ENCODE data around the gene TGFBR3L. TPM values are rescaled to one million over a fixed set of nuclear protein-coding genes. Genes with fewer than 3 reads are reported as not detected.
"Not testable (repeated sequence)": the region's sequence is repeated elsewhere in the genome, so short reads cannot be mapped to it uniquely, and the experiment has no call there.

TGFBR3L gene
- total RNA-seq, 1 donor from 2014 or later: 4.6 TPM

- intact Hi-C loops (cut with micrococcal nuclease): loop anchor here (1.0 kb wide), 1 partner anchor 13 kb away; the partner anchor contains the start of gene MAP2K7
Observed at GRCh38 chr19:7916103-7916954, 1.7 kb downstream of the TGFBR3L start.

- intact Hi-C loops (cut with micrococcal nuclease): loop anchor here (1.0 kb wide), 1 partner anchor 14 kb away; the partner anchor contains the start of gene MAP2K7
Observed at GRCh38 chr19:7916955-7917266, 2.3 kb downstream of the TGFBR3L start.

- intact Hi-C loops (cut with micrococcal nuclease): no loop called here
Observed at GRCh38 chr19:7917267-7918061, 2.8 kb downstream of the TGFBR3L start.

DNA sequence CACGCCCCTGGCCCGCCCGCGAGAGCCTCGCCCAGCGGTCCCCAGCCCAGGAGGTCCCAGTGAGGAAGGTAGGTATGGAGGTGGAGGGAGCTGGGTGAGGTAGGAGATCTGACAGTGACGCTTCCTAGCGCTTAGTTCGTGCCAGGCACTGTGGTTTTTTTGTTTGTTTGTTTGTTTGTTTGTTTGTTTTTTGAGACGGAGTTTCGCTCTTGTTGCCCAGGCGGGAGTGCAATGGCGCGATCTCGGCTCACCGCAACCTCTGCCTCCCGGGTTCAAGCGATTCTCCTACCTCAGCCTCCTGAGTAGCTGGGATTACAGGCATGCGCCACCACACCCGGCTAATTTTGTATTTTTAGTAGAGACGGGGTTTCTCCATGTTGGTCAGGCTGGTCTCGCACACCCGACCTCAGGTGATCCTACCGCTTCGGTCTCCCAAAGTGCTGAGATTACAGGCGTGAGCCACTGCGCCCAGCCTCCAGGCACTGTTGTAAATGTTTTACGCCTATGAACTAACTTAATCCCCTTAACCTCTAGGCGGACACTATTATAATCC lies 3.5 kb downstream of the TGFBR3L start:
- intact Hi-C loops (cut with micrococcal nuclease): not testable (repeated sequence)

DNA sequence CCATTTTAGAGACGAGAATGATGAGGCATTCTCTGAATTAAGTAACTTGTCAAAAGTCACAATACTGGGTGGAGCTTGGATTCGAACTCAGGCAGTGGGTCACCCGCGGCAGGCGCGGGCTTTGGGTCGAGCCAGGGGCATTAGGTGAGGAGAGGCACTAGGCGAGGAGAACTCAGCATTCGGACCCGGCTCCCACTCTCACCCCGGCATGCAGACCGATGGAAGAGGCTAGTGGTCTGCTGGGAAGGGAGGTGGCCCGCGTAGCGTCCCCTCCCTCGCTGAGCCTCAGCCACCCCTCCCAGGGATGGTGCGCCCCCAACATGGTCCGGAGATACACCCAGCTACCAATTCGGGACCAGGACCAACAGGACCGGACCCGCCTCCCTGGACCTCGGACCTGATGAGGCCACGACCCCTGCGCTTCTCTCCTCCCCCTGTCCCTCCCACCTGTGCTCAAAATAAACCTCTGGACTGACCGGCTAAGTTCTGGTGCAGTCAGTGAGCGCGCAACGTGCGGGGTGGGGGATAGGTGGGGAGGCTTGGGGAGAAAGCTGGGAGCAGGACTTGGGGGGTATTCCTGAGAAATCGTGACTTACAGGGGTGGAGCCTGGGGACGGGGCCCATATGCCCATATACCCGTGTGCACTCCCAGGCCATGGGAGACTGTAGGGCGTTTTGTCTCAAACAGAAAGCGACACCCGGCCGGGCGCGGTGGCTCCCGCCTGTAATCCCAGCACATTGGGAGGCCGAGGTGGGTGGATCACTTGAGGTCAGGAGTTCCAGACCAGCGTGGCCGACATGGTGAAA lies 4.2 kb downstream of the TGFBR3L start:
- intact Hi-C loops (cut with micrococcal nuclease): no loop called here

DNA sequence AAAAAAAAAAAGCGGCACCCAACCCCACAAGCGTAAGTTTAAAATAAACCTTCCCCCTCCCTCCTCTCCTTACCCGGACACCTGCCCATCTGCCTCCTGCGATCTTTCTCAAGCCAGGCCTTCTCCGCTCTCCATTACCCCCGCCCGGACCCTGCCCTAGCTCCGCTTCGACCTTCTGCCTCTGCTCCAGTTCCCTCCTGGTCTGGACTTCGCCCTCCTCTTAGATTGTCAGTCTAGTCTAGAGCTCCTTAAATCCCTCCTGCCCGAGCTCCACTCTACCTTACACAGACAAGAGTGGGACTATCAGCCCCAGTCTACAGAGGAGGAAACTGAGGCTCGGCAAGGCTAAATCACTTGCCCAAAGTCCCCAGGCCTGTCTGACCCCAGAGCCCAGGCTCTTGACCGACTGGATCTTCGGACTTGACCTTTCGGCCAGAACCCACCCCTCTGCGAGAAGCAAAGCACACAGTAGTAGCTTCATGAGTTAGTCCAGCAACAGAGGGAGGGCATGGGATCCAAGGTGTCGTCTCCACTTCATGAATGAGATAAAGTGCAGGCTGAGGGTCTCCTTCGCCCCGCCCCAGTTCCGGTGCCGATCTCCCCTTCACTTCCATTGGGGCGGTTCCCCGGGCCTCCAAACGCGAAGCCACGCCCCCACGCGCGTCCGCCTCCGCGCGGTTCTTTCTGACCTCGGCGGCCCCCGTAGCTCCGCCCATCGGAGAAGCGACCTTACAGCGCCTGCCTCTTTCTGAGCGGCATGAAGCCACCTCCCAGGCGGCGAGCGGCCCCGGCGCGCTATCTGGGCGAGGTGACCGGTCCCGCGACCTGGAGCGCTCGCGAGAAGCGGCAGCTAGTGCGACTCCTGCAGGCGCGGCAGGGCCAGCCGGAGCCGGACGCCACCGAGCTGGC lies 5.2 kb downstream of the TGFBR3L start, which contains the start of gene SNAPC2:
SNAPC2 (plus strand) TSS at position 729 of the 909 bp plus-strand sequence; CDS start at position 758, 29 bp downstream.
- intact Hi-C loops (cut with micrococcal nuclease): loop anchor here (1.0 to 10.0 kb wide), 18 partner anchors 17 to 1873 kb away; partner anchors contain the start of genes ALKBH7, ELAVL1, MAP2K7 and MARCHF2

GRCh38 chr19:7920519-7921301 lies 6.1 kb downstream of the TGFBR3L start:
- intact Hi-C loops (cut with micrococcal nuclease): loop anchor here (1.0 to 10.0 kb wide), 18 partner anchors 17 to 1872 kb away; partner anchors contain the start of genes ALKBH7, ELAVL1, MAP2K7 and MARCHF2

DNA sequence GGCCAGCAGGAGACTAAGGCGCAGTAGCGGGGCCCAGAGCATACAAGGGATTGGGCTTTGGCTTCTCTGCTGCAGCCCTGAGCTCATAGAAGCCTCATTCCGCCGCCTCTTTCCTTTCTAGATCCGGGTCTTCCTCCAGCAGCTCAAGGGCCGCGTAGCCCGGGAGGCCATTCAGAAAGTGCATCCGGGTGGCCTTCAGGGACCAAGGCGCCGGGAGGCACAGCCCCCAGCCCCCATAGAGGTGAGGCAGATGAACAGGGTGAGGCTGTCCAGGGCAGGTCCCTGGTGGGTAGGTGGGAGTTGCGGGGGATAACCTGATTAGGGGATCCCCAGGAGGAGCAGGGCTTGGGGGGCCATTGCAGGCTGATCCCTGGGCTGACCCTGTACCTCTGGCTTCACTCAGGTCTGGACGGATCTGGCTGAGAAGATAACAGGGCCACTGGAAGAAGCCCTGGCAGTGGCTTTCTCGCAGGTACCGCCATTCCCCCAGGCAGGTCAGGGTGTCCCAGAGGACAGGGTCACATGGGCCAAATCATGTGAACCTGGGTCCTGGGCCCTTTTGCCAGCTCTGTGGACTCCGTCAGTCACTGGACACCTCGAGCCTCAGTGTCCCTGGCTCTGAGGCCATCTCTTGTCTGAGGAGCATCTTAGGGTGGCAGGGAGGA lies 6.8 kb downstream of the TGFBR3L start:
- intact Hi-C loops (cut with micrococcal nuclease): loop anchor here (2.0 to 10.0 kb wide), 9 partner anchors 69 to 1871 kb away; partner anchors contain the start of genes ALKBH7, ELAVL1, NDUFA7 and PNPLA6

DNA sequence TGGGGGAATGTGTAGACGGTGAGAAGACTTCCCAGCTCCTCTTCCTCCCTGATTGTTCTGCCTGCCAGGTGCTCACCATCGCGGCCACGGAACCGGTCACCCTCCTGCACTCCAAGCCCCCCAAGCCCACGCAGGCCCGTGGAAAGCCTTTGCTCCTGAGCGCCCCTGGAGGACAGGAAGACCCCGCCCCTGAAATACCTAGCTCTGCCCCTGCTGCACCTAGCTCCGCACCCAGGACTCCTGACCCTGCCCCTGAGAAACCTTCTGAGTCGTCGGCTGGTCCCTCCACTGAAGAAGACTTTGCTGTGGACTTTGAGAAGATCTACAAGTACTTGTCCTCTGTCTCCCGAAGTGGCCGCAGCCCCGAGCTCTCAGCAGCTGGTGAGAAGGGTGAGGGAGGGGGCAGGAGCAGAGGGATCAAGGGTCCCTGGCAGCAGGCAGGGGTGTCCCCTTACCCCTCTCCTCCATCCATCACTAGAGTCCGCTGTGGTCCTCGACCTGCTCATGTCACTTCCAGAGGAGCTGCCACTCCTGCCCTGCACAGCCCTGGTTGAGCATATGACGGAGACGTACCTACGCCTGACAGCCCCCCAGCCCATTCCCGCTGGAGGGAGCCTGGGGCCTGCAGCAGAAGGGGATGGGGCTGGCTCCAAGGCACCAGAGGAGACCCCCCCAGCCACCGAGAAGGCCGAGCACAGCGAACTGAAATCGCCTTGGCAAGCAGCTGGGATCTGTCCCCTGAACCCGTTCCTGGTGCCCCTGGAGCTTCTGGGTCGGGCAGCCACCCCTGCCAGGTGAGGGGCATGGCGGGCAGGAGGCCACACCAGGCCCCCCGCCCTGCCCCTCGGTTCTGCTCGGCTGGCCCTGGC lies 7.6 kb downstream of the TGFBR3L start:
- intact Hi-C loops (cut with micrococcal nuclease): loop anchor here (2.0 to 10.0 kb wide), 9 partner anchors 69 to 1871 kb away; partner anchors contain the start of genes ALKBH7, ELAVL1, NDUFA7 and PNPLA6

DNA sequence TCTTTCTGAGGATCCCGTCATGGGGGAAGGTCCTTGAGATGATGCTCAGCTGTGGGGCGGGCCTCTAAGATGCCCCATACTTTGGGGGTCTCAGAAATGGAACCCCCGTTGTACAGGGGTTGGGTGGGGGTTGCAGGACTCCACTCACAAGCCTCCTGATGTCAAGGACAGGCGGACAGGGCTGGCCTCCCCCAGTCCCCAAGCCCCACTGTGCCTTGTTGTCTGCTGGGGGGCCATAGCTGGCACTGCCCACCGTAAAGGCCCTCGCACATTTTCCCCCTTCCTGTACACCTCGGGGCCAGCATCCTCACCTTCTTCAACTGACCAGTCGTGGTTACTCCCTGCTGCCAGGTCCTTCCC lies 8.2 kb downstream of the TGFBR3L start:
- intact Hi-C loops (cut with micrococcal nuclease): loop anchor here (5.0 to 10.0 kb wide), 4 partner anchors 241 to 1551 kb away; partner anchors contain the start of genes ALKBH7, NDUFA7, RPS28 and TRAPPC5

DNA sequence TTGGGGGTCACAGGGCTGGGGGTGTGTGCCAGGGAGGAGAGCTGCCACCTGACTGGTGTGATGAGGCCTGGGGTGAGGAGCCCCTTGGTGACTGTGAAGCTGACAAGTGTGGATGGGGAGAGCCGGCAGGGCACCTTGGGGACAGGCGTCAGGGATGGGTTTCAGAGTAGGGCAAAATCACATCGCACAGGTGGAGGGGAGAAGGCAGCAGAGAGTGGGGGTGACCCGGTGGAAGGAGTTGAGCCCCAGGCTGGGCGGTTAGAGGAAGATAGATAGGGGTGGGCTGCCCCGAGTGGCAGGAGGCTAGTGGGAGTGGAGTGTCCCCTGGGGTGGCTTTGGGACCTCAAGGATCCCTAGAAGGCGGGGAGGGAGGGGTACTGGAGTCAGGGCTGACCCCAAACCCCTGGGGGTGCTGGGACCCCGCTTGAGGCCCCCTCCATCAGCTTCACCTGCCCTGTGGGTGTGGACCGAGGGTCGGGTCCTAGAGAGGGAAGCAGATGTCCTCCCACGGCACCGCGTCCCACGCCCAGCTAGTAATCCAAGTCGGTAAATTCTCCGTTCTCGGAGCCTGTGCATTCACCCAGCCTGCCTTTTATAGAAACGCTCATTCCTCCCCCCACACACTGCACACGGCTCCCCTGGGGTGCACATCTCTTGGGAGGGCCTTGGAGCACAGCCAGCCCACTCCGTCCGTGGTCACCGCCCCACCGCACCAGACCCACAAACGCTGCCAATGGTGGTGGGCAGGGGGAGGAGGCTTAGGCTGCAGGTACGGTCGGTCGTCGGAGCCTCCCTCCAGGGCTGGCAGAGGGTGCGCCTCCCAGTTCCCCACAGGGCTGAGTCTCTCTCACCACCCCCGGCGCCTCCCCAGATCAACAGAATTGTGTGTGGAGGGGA lies 8.9 kb downstream of the TGFBR3L start:
- intact Hi-C loops (cut with micrococcal nuclease): loop anchor here (5.0 to 10.0 kb wide), 4 partner anchors 241 to 1551 kb away; partner anchors contain the start of genes ALKBH7, NDUFA7, RPS28 and TRAPPC5

DNA sequence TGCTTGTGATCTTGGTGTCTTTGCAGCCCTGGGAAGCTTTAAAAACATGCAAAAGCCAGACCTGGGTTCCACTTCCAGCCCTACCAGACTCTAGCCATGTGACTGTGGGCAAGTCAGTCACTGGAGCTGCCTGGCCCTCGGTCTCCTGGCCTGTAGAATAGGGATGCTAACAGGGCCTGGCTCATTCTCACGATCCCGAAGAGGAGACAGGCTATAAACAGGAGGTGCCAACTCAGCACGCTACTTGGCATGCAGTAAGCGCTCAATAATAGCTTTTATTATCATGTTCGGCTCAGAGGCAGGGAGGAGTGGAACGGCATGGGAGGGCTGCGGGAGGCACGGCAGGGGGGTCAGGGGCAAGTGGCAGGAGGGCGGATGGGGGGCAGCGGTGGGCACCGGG lies 9.6 kb downstream of the TGFBR3L start:
- intact Hi-C loops (cut with micrococcal nuclease): loop anchor here (5.0 to 10.0 kb wide), 4 partner anchors 242 to 1552 kb away; partner anchors contain the start of genes ALKBH7, NDUFA7, RPS28 and TRAPPC5

DNA sequence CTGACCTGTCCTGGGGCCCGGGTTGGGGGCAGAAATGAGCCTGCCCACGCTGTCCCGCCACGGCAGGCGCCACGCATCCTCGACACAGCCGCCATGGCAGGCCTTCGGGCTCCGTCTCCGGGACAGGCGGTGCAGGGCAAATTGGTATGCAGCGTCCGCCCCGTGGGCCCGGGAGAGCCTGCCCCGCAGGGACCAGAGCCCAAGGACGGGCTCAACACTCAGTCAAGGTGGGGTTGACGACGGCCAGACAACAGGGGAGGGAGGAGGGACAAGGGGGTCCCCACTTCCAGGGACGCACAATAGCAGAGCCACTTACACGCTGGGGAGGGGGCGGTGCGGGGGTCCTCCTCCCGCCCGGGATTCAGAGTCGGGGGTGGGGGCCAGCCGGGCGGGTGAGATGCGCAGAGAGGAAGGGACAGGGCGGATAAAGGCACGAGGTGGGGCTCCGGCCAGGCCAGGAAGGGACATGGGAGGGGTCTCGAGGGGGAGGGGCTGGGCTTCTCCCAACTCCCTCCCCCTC lies 10.1 kb downstream of the TGFBR3L start:
- intact Hi-C loops (cut with micrococcal nuclease): loop anchor here (1.0 to 10.0 kb wide), 6 partner anchors 19 to 1552 kb away; partner anchors contain the start of genes ALKBH7, NDUFA7, RPS28 and TIMM44

- intact Hi-C loops (cut with micrococcal nuclease): loop anchor here (1.0 to 10.0 kb wide), 4 partner anchors 18 to 589 kb away; partner anchors contain the start of genes NDUFA7, RPS28, TIMM44 and ZNF414
Observed at GRCh38 chr19:7925171-7925851, 10.7 kb downstream of the TGFBR3L start.

Data from T-helper 1 cell treated with Interleukin-12 subunit alpha and Interleukin-12 subunit beta and Interleukin-4 antibody, amounts not matched to agents 30 ng/mL and 1 ng/mL, for 36 hours (primary cell).